SH-SY5Y (cell line): ENCODE measurements around the gene SYK.

Experiments
- GATA2 ChIP-seq: IDR thresholded peaks from 2 replicates; pipeline ENCODE4 v1.6.1; 2011; ENCODE audit warnings: mild to moderate bottlenecking, low read depth, low read length
- GATA3 ChIP-seq: IDR thresholded peaks from 2 replicates; pipeline ENCODE4 v1.6.1; 2011; ENCODE audit warnings: low read depth, mild to moderate bottlenecking, low read length, moderate library complexity

DNA sequence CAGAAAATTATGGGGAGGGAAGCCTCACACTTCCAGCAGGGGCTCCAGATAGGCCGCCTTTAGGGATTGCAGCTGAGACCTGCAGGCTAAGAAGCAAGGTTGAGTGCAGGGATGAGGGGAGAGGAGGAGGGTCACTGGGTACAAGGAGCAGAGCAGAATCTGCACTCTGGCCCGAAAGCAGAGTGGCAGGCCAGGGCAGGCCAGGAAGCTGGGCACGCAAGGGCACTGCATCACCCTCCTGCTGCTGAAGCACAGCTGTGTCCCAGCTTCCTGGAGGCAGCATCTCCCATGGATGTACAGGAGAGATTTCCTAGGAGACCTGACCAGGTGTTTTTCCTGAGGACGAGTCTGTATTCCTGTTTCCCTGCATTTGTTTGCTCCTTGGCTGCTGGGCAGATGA lies 92.1 kb downstream of the SYK start:
- TF ChIP-seq GATA2 (no peak), GATA3 (no peak)
